GM19328 (cell line): ENCODE data around the gene ZNF783.
"Not testable (repeated sequence)": the region's sequence is repeated elsewhere in the genome, so short reads cannot be mapped to it uniquely, and the experiment has no call there.

Source experiments
- ATAC-seq: cut with Tn5 transposase; IDR thresholded peaks from one replicate; pipeline ENCODE4 v1.9.1; 2021; ENCODE audit warnings: mild to moderate bottlenecking, moderate library complexity; ENCODE audit not compliant: unreplicated experiment

ZNF783 gene

DNA sequence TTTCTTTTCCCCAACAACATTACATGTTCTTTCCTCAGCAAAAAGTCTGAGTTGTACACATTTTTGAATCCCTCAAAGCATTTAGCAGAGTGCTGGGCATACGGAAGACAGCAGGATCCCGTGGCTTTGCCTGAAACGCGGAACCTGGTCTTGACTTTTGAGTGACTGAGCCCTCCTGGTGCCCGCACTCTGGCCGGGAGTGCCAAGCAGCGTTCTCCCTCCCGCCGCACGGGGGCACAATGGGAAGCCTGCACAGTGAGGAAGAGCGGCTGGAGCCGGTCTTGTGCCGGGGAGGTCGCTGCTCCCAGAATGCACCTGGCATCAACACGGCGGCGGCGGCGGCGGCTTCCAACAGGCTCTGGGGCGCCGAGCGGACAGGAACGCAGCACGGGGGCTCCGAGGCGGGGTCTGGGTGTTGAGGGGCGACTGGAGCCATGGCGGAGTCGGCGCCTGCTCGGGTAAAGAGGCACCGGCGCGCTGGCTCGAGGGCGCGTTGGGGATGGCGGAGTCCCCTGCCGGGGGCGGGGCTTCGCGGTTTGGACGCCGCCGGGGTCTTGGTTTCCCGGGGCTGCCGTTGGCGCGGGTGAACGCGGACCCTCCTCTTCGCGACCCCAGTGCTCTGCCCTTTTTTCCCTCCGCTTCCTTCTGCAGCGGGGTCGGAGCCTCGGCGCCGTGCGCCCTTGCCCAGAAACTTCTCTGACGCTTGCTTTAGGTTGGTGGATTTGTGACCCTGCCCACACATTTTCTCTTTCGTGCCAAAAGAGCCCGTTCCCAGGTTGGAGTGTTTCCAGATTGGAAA is 22.5 kb upstream of the ZNF783 start, which contains the start of gene ZNF212:
Gene ZNF212, plus strand, starts transcription at position 307 of the 799 bp plus-strand sequence. Its CDS starts 128 bp downstream, at position 435.
- ATAC-seq, result peak; percentile 99

DNA sequence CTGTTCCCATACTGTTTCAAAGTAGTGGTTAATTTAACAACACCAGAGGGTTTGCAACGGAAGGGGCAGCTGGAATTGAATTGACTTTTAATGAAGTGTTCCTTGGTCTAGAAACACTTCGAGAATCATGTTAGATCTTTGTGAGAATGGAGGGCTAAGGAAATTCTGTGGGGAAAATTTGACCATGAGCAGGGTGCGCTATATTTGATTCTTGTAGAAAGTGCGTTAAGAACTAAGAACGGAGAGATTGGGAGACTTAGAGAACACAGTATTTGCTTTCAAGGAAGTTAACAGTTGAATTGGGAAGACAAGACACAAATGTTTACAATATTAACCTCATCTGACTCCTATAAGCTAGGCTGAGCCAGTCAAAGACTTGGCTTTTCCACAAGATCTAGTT is 21.4 kb upstream of the ZNF783 start:
- ATAC-seq, result no peak

DNA sequence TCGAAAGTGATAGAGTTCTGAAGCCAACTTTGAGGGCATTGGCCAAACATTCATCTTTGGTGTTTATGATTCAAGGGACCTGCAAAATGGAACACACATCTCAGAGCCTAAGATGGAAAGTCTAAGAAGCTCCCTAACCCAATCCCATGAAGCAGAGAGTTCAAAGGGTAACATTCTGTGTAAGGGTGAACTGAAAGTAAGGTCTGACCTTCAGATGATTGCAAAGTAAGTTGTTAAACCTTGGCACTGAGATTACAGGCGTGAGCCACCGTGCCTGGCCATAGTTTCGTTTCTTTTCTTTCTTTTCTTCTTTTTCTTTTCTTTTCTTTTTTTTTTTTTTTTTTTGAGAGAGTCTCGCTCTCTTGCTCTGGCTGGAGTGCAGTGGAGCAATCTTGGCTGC is 20.3 kb upstream of the ZNF783 start:
- ATAC-seq, result no peak

DNA sequence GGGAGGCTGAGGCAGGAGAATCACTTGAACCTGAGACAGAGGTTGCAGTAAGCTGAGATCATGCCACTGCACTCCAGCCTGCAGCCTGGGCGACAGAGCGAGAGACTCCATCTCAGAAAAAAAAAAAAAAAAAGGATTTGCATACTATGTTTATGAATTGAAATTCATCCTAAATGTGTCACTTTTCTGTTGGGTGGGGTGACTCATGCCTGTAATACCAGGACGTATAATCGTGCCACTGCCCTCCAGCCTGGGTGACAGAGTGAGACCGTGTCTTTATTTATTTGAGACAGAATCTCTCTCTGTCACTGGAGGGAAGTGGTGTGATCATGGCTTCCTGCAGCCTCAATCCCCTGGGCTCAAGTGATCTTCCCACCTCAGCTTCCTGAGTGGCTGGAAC is 16.8 kb upstream of the ZNF783 start:
- ATAC-seq, result no peak

DNA sequence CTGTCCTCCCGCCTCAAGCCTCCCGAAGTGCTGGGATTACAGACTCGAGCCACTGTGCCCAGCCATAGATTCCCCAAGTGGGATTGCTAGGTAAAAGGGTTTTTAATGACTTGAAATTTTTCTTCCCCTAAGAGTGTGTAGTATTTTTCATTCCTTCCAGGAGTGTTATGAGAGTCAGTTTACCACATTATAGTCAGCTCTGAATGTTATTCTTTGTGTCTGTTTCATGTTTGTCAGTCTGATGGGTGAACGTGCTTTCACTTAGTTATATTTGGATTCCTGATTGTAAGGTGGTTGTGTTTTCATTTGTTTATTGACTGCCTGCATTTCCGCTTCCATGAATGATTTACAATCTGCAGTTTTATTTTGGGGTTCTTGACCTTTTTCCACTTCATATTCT is 16.3 kb upstream of the ZNF783 start:
- ATAC-seq, result no peak

DNA sequence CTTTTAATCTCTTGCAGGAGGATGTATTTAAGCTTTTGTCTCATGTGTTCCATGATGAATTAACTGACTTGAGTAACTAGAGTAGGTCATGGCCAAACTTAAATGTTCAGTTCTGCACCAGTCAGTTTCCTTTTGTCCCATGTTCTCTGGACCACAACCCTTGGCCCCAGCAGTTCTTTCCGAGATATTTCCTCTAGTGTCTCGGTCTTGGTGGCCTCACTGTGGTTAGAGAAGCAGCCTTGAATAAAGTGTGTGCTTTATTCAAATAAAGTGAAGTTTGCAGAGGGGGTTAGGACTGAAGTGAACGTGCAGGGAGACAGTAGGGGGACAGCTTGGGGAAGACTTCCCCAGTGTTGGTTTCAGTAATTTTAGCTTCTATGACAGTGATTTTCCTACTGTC is 13.2 kb upstream of the ZNF783 start:
- no peak for ATAC-seq

DNA sequence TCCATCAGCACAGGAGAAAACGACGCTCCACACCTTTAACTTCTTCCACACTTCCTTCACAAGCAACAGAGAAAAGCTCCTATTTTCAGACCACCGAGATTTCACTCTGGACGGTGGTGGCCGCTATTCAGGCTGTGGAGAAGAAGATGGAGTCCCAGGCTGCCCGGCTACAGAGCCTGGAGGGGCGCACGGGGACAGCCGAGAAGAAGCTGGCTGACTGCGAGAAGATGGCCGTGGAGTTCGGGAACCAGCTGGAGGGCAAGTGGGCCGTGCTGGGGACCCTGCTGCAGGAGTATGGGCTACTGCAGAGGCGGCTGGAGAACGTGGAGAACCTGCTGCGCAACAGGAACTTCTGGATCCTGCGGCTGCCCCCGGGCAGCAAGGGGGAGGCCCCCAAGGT is 11.8 kb upstream of the ZNF783 start:
- ATAC-seq, result not testable (repeated sequence)

DNA sequence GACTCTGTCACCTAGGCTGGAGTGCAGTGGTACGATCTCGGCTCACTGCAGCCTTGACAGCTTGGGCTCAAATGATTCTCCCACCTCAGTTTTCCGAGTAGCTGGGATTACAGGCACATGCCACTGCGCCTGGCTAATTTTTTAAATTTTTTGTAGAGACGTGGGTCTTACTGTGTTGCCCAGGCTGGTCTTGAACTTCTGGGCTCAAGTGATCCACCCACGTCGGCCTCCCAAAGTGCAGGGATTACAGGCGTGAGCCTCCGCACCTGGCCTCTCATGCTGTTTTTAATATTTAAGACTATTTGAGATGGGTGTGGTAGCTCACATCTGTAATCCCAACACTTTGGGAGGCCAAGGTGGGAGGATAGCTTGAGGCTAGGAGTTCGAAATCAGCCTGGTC is 10.5 kb upstream of the ZNF783 start:
- not testable (repeated sequence) for ATAC-seq

DNA sequence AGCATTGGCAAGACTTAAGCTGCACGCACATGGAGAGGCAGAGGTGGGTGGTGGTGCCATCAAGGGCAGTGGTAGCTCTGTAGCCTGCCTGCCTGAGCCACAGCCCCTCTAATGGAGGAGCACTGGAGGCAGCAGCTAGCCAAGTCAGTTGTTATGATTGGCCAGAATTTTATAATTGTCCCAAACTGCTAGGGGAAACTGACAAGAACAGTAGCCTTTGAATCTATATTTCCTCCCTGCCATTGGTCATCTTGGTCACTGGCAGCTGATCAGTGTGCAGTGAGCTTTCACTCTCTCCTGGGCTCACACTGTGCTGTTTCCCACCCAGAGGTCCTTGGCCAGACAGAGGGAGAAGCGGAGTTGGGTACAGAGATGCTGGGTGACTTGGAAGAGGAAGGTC is 9.6 kb upstream of the ZNF783 start:
- ATAC-seq, result no peak

DNA sequence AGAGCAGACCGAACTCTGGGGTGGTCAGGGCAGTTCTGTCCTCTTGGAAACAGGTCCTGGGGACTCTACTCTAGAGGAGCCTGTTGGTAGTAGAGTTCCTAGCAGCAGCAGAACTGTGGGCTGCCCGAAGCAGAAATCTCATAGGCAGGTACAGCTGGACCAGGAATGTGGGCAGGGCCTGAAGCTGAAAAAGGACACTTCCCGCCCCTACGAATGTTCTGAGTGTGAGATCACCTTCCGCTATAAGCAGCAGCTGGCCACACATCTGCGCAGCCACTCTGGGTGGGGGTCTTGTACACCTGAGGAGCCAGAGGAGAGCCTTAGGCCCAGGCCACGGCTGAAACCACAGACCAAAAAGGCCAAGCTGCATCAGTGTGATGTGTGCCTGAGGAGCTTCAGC is 8.3 kb upstream of the ZNF783 start:
- no peak for ATAC-seq

DNA sequence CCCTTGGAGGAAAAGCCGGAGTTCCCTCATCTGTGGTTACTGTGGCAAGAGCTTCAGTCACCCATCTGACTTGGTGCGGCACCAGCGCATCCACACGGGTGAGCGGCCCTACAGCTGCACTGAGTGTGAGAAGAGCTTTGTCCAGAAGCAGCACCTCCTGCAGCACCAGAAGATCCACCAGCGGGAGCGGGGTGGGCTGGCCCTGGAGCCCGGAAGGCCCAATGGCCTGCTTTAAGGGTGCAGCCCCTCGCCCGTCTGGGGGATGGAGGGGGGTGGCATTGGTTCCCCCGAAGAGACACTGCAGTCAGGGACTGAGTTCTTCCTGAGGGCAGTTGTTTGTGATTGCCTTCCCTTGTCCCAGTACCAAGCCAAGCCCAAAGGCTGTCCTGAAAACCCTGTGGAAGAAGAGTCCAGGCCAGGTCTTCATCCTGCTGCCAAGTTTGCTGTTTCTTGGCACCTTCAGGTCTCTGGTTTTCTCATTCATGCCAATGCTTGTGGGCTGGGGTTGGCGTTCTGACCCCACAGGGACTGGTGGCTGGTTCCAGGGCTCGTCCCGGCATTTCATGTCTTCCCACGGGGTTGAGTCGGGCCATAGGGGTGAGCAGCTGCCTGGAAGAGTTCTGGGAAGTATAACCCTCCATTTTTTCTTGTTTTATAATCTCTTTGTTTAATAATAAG is 7.7 kb upstream of the ZNF783 start:
- ATAC-seq, result no peak

DNA sequence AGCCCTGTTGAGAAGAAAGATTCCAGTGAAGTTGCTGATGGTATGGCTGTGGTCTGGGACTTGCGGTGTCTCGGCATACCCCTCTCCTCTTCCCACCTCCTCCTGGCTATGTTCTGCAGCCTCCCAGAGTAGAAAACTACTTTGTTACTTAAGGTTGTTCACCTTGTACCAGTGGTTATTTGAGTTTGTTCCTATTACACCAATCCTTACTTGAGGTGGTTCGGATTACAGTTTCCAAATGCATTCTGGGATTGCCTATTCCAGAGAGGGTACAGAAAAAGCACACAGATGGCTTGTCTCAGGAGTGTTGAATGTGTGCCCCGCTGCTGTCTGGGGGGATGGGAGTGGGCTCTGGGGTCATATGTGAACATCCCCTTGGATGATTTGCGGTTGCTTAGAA is 6.8 kb upstream of the ZNF783 start:
- ATAC-seq, result no peak

DNA sequence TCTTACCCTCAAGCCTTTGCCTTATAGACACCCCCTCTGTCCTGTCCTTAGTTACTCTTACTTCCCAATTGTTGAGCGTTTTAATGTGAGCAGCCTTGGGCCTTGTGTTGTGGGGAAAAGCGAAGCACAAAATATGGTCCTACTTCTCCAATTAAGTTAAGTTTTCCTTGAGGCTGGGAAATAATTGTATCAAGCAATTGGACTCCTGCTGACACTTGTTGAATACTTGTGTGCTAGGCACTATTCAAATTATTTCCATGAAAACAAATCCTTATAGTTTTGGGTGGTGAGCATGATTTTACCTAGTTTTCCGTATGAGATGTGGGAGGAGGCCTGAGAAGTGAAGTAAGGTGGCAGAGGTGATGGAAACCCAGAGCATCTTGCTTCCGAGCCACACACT is 5.4 kb upstream of the ZNF783 start:
- ATAC-seq, result no peak

DNA sequence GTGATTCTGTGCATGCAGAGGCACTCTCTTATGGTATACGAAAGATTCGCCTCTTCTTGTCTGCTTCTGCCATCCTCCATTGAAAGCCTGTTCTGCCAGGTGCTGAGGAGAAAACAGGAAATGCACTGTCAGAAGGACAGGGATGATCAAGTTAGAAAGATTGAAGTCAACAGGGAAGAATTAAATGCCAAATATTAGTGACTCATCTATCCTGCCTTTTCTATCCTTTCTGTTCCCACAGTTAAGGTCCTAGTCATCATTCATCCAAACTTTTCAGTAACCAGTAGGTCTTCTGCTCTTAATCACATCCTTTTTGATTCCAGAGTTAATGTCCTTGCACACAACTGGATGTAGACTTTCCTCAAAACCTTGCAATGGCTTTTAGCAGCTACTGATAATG is 4.8 kb upstream of the ZNF783 start:
- no peak for ATAC-seq

DNA sequence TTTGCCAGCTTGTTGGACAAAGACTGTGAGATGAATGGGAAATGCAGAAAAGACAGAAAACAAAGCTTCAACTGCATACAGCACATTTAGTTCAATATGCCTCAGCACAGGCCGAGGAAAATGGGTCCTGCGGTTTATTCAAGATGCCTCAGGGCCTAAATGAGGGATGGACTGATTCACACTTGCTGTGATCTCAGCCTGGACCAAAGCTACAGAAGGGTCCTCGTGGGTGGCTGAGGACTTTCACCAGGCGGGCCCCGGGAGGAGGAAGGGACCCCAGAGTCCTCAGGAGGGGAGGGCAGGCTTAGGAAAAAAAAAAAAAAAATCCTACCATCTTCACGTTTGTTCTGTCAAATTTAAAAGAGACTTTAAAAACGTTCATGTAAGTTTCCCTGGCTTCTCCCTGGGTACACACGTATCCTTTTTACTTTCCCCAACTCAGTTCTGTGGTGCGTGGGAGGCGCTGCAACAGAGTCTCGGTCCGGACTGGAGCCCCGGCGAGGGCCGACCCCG is 624 bp upstream of the ZNF783 start:
- no peak for ATAC-seq

DNA sequence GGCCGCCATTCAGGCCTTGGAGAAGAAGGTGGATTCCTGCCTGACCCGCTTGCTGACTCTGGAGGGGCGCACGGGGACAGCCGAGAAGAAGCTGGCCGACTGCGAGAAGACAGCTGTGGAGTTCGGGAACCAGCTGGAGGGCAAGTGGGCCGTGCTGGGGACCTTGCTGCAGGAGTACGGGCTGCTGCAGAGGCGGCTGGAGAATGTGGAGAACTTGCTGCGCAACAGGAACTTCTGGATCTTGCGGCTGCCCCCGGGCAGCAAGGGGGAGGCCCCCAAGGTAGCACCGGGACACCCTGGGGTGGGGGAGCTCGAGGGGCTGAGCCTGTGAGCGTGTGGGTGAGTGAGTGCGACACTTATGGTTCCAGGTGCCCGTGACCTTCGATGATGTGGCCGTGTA is 4.5 kb downstream of the ZNF783 start:
- ATAC-seq, result no peak

DNA sequence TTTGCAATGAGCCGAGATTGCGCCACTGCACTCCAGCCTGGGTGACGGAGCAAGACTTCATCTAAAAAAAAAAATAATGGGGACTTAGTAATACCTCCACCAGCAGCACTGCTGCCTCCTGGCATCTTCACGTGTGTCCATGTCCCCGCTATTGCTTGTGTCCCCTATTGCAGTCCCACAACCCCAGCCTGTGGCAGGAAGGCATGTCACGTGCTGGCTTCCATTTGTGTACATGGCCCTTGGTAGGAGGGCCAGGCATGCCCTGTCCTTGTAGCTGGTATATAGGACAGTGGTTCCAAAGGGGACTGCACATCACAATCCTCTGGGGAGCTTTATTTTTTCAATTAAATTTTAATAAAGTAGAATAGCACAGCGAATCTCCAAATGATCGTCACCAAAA is 5.7 kb downstream of the ZNF783 start:
- ATAC-seq, result no peak

DNA sequence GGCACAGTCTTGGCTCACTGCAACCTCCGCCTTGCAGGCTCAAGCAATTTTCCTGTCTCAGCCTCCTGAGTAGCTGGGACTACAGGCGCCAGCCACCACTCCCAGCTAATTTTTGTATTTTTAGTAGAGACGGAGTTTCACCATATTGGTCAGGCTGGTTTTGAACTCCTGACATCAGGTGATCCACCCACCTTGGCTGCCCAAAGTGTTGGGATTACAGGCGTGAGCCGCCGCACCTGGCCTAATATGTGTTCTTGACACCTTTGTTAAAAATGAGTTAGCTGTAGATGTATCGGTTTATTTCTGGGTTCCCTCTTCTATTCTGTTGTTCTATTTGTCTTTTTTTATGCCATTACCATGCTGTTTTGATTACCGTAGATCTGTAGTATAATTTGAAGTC is 12.4 kb downstream of the ZNF783 start:
- not testable (repeated sequence) for ATAC-seq

DNA sequence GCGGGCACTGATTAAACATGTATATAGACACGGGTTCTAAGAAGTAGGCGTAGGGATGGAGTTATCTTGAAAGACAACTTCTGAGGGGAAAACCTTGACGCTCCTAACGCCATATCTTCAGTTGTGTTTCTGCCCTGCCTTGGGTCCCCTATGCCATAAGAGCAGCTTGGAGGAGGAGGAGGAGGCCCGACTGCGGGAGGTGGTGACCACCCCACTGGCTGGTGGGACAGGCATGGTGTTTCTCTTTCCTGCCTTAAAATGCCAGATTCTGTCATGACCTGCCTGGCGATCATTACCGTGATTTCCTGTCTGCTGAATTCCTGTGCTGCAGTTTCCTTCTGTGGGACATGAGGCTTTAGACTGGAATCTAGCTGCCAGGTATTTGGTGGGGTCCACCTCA is 15.9 kb downstream of the ZNF783 start:
- no peak for ATAC-seq

DNA sequence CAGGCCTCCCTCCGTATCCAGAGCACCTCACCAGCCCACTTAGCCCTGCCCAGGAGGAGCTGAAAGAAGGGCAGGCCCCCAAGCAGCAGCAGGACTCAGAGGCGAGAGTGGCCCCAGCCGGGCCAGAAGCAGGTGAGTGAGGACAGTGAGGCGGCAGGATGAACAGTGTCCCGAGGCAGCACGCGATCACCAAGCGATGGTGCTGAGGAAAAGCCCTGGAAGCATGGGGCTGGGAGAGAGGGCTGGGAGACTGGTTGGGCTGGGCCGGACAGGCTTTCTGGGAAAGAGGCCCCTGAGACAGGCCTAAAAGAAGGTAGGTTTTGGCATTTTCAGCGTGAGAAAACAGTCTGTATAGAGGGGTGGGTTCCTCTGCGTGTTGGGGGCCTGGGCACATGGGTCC is 16.4 kb downstream of the ZNF783 start:
- no peak for ATAC-seq

DNA sequence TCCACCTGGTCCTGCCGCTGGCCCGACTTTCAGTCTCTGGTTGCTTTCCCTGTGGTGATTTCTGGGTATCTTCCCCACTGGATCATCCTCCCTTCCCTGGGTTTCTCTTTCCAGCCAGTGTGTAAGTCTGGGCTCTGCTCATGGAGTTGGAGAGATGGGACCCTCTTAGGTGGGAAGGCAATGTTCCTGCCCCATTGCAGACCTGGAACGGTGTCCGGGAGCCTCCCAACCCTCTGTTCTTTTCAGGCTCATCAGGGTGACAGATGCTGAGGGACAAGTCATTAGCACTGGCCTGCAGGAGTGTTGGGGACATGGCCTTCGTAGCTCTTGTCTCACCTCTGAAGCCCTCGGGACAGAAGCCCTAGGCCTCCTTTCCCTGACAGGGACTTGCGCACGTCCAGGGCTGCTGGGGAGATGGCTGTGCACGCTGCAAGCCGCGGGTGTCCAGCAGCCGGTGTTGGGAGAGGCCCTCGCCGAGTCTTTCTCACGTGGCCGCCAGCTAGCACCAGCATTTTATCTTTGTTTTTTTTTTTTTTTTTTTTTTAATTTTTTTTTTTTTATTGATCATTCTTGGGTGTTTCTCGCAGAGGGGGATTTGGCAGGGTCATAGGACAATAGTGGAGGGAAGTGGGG is 17.2 kb downstream of the ZNF783 start:
- no peak for ATAC-seq

DNA sequence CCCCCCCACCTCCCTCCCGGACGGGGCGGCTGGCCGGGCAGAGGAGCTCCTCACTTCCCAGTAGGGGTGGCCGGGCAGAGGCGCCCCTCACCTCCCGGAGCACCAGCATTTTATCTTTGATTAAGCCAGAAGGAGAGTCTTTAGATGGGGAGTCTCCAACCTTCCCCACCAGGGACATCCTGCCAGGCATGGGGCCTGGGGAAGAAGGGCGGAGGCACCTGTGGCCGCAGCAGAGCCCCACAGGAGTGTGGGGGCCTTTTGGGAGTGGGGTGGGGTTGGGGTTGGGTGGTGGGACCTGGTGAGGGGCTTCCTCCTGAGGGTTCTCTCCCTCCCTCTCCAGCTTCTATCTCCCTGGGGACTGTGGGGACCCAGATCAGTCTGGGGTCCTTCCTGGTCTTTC is 18.2 kb downstream of the ZNF783 start:
- ATAC-seq, result no peak
